PC-9 (cell line): ENCODE results near the gene ZC3H12A.

Experiments used
- CTCF ChIP-seq: fragments of 200-600 bp; sonication (generic); conservative IDR thresholded peaks from 2 replicates; pipeline ENCODE4 v1.6.1; 2017; ENCODE audit warnings: mixed run types, antibody characterized with exemption, mild to moderate bottlenecking, moderate library complexity
- EZH2 ChIP-seq: fragments of 200-600 bp; sonication (generic); IDR thresholded peaks from 2 replicates; pipeline ENCODE4 v1.8.0; 2017; ENCODE audit warnings: antibody characterized with exemption, low read depth

GRCh38 chr1:37480125-37480466 lies 5.7 kb downstream of the ZC3H12A start:
- no peak for TF ChIP-seq CTCF
- TF ChIP-seq EZH2, result no peak
